ENCODE results near the gene LHFPL6.

Gene LHFPL6

DNA sequence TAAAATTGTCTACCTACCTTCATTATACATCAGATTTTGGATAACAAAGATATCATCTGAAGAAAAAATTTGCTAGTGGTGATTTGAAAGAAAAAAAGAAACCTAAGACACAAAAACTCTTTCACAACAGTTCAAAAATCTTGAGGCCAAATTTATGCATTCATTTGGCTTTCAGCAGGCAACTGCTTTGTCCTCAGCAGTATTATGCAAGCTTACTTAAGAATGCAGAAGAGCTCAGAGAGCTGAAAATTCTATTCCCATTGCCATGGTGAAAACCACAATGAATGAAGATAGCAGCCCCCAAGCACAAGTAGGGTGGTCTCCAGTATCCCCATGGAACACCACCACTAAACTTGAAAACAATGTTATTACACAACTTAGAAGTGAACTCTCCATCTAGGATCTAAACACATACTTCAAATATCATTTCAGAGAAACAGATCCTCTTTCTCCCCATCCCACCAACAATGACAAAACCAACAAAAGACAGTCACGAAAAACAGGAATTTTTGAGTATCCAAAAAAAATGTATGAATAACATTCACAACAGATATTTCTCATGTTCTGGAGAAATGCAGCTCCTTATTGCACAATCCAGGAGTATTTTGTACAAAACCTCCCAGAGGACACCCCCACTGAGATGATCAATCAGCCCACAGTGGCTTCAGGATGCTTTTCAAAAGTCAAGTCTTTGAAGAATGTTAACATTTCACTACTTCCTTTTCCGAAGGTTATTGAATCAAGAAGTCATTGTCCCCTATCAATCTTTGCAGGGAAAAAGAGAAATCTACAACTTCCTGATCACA is 192.7 kb downstream of the LHFPL6 start:
- no peak for DNase-seq

DNA sequence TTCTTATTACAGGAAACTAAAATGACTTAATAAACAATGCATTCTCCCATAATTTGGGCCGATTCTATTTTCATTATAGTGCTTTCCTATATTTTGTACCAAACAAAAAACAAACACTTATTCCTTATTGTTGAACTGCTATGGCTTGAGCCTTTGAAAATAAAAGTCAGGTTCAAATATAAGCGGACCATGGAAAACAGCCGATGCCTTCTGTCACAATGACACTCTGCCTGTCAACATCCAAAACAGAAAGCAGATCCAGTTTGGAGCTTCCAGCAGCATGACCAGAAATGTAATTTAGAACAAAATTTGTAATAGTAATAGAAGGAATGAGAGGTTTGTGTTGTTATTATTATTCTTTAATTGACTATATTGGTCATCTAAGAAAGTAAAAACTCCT is 194.5 kb downstream of the LHFPL6 start:
- DNase-seq = no peak

DNA sequence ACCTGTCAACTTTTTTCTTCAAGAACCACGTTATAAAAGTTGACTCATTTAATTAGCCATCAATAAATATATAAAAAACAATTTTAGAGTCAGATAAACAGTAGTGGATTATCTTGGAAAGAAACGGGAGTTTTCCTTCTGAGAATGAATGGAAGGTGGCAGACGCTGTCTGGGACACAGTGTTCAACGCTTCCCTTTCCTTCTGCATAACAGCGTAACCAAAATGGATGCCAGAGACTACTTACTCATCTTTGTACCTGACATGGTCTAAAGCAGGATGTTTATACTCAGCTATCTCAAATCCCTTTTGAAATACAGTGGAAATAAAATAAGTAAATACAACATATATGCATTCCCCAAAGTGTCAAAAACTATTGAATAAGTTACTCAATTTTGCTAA is 195.2 kb downstream of the LHFPL6 start:
- no peak for DNase-seq

DNA sequence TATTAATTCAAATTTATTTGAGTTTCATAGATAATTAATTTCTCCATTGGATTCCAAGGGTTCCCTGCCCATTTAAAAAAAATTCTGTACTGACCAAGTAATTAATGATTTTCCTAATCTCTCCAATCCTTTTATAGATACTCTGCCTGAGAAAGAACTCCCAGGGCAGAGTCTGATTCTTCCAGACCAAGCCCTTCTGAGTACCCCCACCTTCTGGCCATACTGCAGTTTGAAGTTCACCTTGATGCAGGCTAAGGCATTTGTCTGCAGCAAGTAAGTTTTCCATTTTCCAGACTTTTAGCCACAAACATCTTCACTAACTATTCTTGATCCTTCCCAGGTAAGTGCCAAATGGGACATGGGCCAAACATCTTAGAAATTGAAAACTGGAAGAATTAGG is 195.9 kb downstream of the LHFPL6 start:
- no peak for DNase-seq

DNA sequence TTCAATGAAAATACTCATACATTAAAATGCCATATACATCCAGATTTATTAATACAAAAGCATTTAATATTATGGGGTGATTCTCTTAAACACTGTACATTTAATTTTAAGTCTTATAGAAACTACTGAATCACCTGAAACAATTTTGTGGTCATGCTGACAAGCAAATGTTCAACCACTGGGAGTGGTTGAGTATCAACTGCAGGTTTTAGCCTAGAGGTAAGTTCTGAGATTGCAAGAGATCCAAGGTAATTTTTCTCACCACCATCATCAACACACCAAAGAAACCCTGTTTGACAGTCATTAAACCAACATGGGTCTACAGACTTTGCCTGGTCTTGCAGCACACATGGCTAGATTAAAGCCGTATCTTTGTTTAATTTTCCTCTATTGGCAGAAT is 196.3 kb downstream of the LHFPL6 start:
- DNase-seq = no peak

DNA sequence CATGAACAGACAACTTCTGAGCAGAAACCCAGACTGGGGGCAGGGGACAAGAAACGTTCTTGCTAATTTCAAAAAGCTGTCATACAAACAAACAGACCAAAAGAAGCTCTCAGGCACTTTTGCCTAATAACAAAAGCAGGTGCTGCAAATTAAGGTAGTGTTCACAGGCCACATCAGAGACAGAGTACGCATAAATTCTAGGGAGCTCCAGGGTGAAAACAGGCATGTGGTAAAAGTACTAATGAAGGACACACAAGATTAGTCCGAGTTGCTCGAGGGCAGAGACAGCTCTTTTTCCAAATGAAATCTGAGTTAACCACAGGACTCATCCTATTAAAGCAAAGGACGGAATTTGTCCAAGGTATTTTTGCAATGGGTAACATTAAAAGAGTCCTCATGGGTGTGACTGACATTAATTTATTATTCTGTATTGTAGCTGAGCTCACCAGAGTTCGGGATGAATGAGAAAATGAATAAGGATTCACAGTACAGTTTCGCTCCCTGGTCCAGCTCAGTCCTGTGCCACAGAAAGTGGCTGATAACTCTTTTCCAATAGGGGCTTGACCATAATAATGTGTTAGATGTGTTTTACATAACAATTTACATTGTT is 197.3 kb downstream of the LHFPL6 start:
- DNase-seq = no peak

DNA sequence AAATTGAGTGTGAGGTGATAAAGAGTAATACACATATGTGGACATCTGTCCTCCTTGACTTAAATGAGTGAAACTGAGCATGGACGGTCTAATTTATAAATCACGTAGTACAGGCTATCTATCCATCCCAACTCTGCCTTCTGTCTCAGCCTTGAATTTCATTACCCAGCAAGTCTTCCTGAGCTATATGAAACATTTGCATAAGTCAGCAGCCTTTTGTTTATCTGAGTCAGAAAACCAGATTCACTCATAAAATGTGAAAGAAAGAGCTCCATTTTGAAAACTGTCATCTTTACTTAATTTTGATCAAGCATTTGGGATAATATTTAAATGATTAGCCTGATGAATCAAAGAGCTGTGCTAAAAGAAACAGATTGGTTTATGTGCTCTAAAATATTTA is 197.9 kb downstream of the LHFPL6 start:
- DNase-seq = no peak

DNA sequence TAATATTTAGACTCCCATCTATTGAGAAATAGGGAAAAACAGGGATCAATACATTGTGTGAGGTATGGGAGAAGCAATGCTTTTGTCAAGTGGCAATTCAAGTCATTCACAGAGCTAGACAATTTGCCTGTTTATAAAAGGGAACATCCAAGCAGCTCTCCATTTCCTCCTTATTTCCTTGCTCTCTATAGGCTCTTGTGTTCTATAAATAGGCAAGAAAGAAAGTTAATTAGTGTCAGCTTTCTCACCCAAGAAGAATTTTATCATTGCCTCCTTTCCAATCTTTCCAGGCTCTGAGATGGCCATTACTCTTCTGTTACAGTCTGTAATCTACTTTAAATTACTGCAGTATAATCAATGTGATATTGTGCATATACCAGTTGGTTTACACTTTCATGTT is 199.9 kb downstream of the LHFPL6 start:
- no peak for DNase-seq

DNA sequence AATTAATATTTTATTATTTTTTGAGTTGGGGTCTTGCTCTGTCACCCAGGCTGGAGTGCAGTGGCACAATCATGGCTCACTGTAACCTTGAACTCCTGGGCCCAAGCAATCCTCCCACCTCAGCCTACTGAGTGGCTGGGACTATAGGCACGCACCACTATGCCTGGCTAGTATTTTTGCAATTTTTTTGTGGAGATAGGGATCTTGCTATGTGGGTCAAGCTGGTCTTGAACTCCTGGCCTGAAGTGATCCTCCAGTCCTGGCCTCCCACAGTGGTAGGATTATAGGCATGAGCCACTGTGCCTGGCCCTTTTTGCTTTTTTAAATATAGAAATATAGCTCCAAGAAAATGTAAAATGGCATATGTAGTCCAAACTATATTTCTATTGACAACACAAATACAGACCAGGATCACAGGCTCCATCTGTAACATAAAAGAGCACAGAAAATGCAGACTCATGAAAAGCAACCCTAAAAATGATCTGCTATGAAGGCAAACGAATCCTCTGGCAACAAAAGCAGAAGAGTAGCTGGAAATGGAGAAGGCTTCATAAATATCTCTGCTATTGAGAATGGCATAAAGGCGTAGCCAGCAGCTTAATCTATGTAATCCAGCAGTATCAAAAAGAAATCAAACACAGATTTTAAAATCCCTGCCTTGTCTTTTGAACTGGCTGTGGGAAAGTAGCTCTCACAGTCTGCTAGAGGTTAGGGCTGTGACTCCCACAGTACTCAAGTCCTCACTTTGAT is 200.6 kb downstream of the LHFPL6 start:
- DNase-seq = no peak

DNA sequence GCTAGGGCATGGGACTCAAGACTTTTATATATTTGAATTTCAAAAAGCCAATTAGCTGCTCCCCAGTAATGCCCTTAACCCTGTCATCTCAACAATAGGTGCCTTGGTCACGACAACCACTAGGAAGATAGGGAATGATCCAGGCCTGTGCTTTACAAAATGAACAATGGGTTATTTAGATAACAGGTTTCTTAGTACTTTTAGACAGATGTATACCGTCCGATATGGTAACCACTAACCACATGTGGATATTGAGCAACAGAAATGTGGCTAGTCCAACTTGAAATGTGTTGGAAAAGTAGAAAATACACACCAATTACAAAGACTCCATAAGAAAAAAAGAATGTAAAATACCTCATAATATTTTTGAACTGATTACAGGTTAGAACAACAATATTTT is 201.2 kb downstream of the LHFPL6 start:
- DNase-seq = no peak

DNA sequence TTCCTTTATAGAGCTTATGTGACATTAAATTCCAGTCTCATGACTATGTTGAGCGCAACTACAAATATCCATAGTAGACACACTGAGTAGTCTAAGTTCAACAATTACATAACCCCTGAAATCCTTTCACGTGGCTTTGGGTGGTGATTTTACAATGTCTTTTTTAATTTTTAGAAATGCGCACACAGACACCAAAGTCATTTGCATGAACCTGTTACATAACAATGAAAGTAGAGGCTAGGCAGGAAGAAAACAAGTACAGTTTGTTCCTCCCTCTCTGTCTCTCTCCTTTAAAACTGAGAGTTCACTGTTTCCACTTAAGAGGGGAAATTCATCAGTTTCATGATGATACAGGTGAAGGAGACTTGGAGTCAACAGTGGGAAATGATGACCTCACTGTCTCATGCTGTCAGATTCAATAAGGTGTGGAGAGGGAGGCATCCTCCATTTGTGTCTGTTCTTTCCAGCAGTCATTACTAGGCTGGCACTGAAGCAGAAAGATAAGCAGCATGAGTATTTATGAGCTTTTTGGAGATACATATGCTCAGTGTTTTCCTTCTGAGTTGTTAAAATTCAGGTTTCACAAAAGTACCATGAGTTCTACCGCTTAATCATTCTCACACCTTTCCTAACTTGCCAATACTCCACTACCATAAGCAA is 201.8 kb downstream of the LHFPL6 start:
- DNase-seq = no peak

DNA sequence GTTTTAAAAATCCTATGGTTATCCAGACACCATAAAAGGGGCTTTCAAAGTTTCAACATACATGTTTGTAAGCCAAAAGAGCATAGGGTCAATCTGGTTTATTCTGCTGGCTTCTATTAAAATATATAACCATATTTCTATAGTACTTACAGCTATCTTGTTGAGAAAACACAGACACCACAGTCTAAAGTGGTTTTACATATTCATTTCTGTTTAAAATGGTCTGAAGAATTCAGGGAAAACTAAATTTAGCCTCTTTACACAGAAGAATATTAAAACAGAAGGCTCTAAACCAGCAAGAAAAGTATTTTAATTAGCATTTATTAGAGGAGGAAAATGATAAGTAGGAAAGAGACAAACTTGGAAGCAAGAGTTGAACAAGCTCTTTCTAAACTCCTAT is 203.9 kb downstream of the LHFPL6 start:
- DNase-seq = no peak

DNA sequence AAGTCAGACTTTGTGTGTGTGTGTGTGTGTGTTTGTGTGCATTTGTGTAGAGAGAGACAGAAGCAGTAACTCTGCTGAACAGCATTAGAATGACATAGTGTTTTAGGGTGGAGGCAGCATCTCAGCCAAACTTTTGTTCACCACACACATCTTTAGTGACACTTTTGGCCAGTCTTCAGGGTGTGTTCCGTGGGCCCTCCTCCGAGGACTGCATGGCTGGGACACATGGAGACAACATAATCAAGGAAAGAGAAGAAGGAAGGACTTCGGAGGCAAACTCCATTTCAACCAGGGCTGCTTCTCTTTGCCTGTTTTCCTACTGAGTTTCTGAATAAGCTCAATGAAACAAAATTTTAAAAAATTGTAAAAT is 205.1 kb downstream of the LHFPL6 start:
- DNase-seq = no peak

DNA sequence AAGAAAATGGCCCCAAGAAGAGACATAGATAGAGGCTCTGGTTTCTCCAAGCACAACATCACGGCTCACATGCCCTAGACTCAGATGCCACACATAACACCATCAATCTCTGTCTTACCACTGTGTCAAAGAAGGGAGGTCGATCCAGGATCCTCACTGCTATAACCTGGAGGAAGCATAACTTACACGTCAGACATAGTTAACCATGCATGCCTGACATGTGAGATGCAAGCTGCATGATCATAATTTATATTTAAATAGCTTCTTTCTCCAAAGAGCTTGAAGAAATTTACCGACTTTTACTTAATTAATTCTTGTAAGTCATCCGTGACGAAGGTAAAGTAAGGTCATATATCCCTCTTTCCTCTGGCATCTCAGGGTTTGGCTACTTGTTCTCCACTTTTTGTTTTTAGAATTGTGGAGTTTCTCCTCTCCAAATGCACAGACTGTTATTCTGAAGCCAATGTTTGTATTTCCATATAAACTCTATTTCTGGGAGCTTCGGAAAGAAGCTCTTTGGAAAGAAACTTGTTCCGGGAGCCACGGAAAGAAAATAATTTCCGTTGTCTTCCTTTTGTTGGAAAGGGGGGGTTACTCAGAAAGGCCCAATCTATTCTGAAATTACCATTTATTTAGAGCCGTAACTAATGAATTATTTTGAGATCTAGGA is 205.6 kb downstream of the LHFPL6 start:
- DNase-seq = no peak

DNA sequence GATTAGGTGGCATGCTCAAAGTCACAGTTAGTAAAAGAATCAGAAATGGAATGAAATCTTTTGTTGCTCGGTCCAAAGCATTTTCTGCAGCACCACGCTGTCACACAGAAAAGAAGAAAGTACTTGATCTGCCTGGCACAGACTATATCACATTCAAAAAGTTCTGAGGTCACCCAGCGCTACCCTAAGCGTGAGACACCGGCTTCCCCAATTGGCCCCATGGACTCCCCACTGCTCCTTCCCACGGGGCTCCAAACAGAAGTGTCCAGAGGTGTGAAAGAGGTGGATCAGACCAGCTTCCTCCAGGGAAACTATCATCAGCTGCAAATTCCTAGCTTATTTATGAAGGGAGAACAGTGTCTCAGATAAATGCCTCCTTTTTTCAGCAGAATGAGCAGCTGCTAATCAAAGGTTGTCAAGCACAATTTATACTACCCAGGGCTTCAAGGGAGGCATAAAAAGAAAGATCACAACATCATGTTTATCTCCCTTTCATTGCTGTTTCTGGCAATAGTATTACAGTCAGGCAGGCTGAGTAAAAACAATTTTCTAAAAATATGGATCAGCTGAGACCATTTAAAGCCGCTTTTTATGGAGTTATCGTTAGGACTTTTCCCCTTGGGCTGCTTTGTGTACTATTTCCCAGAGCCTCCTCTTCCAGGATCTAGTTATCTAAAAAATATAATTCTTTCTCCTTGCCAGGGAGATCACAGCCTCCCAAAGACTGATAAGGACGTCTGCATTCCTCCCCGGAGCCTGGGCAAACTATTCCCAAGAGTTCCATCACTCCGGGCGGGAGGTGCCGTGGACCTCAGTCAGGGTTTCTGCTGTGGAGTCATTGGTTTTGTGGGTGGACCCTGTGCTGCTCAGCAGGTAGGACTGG is 208.0 kb downstream of the LHFPL6 start:
- no peak for DNase-seq

DNA sequence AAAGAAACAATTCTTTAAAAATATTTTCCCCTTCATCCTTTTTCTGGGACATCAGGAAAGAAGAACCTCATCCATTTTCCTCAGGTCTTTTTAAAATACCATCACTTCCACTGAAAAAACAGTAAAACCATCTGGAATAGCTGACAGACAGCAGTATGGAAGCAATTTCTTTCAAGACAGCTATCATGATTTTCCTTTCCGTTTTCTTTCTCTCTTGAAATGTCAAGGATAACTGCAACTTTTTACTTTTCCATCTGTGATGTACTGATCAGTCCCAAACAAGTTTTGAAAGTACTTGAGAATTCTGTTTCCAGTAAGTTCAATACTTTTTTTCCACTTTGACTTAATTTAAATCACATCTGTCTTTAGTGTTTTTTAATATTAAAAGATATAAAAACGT is 211.2 kb downstream of the LHFPL6 start:
- DNase-seq = no peak

DNA sequence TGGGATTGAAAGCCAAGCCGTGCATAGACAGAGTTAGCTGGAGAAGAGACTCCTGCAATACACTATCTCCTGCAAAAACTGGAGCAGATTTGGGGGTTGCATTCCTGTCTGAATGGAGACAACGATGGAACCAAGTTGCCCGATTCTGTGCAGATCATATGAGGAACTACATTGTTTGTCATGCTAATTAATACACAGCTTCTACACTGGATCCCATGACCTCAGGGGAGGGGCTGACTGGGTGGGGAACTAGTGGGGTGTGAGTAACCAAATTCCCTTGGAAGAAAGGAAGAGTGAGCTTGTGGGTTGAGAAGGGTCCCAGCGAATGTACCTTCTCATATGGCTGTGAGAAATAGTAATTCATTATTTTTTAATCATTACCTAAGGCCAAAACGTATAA is 214.0 kb downstream of the LHFPL6 start:
- DNase-seq = no peak

DNA sequence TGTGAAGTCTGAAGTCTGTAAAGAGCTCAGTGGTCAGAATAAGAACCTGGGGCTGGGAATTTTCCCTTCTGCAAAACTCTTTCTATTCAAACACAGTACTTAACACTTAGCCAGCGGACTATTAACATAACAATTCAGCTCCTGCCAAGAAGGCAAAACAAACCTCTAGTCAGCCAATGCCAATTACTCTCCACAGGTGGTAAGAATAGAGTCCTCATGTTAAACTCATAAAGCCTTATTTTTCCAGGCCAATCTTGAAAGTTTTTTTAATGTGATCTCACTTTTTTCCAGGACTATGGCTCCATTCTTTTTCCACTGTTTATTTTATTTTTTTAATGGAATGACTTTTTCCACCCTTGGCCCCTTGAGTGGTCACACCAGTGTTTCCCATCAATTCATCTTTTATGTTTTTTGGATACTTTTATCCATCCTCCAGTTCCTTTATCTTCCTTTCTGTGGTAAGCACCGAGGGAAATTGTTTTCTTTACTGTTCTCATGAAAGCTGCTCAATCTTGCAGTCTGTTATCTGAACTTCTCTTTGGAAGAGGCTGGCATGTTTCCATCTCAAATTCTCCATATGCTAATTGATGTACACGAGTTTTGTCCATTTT is 217.3 kb downstream of the LHFPL6 start:
- no peak for DNase-seq

DNA sequence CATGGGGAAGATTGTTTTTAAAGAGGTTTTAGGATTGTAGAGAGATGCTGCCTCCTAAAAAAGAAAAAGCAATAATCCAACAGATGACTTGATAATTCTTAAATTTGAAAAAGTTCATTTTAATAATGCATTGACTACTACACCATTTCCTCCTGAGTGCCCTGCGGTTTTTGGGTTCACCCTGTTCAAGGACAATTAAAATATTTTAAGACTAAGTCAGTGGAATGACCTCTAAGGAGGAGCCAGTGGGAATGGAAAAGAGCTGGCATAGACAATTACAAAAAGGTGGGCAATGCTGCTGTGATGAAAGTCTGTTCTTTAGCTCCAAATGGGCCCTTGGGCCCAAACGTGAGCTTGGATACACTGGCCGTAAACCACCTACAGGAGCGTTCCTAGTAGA is 217.8 kb downstream of the LHFPL6 start:
- DNase-seq = no peak

DNA sequence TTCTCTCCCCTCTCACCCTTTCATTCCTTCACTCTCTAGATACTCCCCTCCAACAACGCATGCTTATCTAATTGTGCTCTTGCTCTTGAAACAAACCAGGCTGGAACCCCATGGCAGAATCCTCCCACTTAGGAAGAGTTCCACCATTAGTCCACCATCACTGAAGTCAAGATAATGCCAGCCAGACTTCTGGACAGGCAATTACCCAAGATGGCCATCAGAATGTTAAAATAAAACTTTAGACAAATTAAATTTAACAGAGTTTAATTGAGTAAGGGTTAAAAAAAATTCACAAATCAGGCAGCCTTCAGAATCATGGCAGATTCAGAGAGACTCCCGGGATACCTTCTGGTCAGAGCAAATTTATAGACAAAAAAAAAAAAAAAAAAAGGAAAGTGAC is 221.5 kb downstream of the LHFPL6 start:
- DNase-seq = no peak
